ENCODE measurements around the gene TMEM120A.

DNA sequence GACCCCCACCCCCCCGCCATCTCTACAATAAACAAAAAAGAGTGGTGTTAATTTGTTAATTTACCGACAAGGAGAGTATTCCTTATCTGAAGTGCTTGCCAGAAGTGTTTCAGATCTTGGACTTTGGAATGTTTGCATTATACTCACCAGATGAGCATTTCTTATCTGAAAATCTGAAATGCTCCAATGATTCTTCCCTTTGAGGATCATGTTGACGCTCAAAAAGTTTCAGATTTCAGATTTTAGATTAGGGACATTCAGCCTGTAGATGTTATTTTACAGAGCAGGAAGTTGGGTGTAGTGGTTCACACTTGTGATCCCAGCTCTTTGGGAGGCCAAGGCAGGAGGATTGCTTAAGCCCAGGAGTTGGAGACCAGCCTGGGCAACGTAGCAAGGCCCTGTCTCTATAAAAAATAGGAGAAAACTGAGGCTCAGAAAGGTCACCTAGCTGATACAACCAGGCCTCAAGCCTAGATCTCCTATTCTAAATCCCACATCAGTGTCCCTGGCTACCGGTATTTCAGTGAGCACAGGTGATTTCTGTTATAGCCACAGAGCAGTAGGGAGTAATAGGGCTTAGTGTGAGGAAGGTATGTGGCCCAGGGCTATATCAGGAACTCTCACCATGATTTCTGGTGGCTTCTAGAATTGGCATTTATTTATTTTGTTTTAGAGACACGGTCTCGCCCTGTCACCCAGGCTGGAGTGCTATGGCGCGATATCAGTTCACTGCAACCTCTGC, 35.4 kb downstream of the TMEM120A start:
- TF ChIP-seq POLR2A (IDR thresholded peaks at IDR 0.05) = no peak
- TF ChIP-seq, protein P1, sequence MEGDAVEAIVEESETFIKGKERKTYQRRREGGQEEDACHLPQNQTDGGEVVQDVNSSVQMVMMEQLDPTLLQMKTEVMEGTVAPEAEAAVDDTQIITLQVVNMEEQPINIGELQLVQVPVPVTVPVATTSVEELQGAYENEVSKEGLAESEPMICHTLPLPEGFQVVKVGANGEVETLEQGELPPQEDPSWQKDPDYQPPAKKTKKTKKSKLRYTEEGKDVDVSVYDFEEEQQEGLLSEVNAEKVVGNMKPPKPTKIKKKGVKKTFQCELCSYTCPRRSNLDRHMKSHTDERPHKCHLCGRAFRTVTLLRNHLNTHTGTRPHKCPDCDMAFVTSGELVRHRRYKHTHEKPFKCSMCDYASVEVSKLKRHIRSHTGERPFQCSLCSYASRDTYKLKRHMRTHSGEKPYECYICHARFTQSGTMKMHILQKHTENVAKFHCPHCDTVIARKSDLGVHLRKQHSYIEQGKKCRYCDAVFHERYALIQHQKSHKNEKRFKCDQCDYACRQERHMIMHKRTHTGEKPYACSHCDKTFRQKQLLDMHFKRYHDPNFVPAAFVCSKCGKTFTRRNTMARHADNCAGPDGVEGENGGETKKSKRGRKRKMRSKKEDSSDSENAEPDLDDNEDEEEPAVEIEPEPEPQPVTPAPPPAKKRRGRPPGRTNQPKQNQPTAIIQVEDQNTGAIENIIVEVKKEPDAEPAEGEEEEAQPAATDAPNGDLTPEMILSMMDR (IDR thresholded peaks at IDR 0.05) = no peak

Measured in adrenal gland (tissue), 5 donors.